HepG2 (cell line): ENCODE measurements around the gene CRIP1. TPM values are rescaled to one million over a fixed set of nuclear protein-coding genes. Genes with fewer than 3 reads are reported as not detected.
A peak's percentile ranks its signal among the peaks of the same experiment; 100 is the strongest.

Experiments
- ATF2 ChIP-seq: sonication (generic); formaldehyde crosslinking; IDR thresholded peaks from 2 replicates; pipeline ENCODE4 v1.4.0; 2020; ENCODE audit warnings: missing genetic modification reagents
- KDM5B ChIP-seq: sonication (generic); formaldehyde crosslinking; IDR thresholded peaks from 2 replicates; pipeline ENCODE4 v1.4.0; 2020; ENCODE audit warnings: missing genetic modification reagents, mild to moderate bottlenecking, borderline replicate concordance
- MED8 ChIP-seq: sonication (generic); formaldehyde crosslinking; IDR thresholded peaks from 2 replicates; pipeline ENCODE4 v1.8.1; 2023; ENCODE audit warnings: mild to moderate bottlenecking, missing genetic modification reagents; ENCODE audit not compliant: insufficient replicate concordance
- MEIS2 ChIP-seq: sonication (generic); formaldehyde crosslinking; IDR thresholded peaks from 2 replicates; pipeline ENCODE4 v1.9.0; 2021; ENCODE audit warnings: mild to moderate bottlenecking, missing genetic modification reagents
- PHF8 ChIP-seq: sonication (generic); formaldehyde crosslinking; IDR thresholded peaks from 2 replicates; pipeline ENCODE4 v1.5.0; 2020; ENCODE audit warnings: missing genetic modification reagents
- PRPF4 ChIP-seq: fragments of 200-400 bp; formaldehyde crosslinking; IDR thresholded peaks from 2 replicates; pipeline ENCODE4 v1.6.1; 2016; ENCODE audit warnings: low read length, low read depth; ENCODE audit not compliant: poor library complexity, severe bottlenecking
- ZBTB43 ChIP-seq: sonication (generic); formaldehyde crosslinking; conservative IDR thresholded peaks from 2 replicates; pipeline ENCODE4 v1.4.0; 2020; ENCODE audit warnings: missing genetic modification reagents
- ZBTB44 ChIP-seq: sonication (generic); formaldehyde crosslinking; IDR thresholded peaks from 2 replicates; pipeline ENCODE4 v1.4.0; 2020; ENCODE audit warnings: missing genetic modification reagents
- ZNF318 ChIP-seq: sonication (generic); formaldehyde crosslinking; IDR thresholded peaks from 2 replicates; pipeline ENCODE4 v1.4.0; 2020; ENCODE audit warnings: mild to moderate bottlenecking, missing genetic modification reagents
- ZNF343 ChIP-seq: sonication (generic); formaldehyde crosslinking; IDR thresholded peaks from 2 replicates; pipeline ENCODE4 v1.4.0; 2020; ENCODE audit warnings: mild to moderate bottlenecking, missing genetic modification reagents
- ZSCAN5A ChIP-seq: sonication (generic); formaldehyde crosslinking; IDR thresholded peaks from 2 replicates; pipeline ENCODE4 v1.8.0; 2022; ENCODE audit warnings: mild to moderate bottlenecking, missing genetic modification reagents, borderline replicate concordance
- polyA plus RNA-seq, 8 experiments: library from polyadenylated mRNA; depleted of rRNA in 3 of 8; stranded (reverse) in 7 of 8; unstranded in 1 of 8; fragments of >200 nt; fragmentation: Illumina TruSeq in 4 of 8; extraction: Trizol in 4 of 8; gene quantifications; 2 replicates each; pipeline versions ENCODE4 v1.2.1 to v1.2.3, GENCODE V29; 2011 to 2016; ENCODE audit warnings: low read depth in 4 of 8, missing spikeins in 1 of 8, mixed read lengths in 1 of 8; ENCODE audit not compliant: insufficient read depth in 1 of 8
- total RNA-seq, 5 experiments: library from RNA; depleted of rRNA; stranded (reverse); fragments of >200 nt; fragmentation: Illumina TruSeq; extraction: Trizol; gene quantifications; 2 replicates each; pipeline ENCODE4 v1.2.3, GENCODE V29; 2016; ENCODE audit warnings: low read depth in 1 of 5

CRIP1 gene
- total and polyA plus RNA-seq, 2 of the 13 experiments (the other 11 are each of a cell fraction or from before 2014, with no cell fraction given), result 53.9 to 59.5 TPM

GRCh38 chr14:105476097-105476830, 10.4 kb upstream of the CRIP1 start (continued):
- no peak for TF ChIP-seq ZNF318 (CRISPR knock-in tag)
- TF ChIP-seq PHF8 (CRISPR knock-in tag), result peak; percentile 69; the same call in 1 of the 2 replicates
- TF ChIP-seq ZBTB43, result 0 out of 2 replicates have a peak, but pooled peaks have one; percentile 44
- peak; percentile 55 for TF ChIP-seq MED8
- no peak for TF ChIP-seq PRPF4
- no peak for TF ChIP-seq ZBTB44
- 0 out of 2 replicates have a peak, but pooled peaks have one; percentile 19 for TF ChIP-seq ATF2 (CRISPR knock-in tag)
- 0 out of 2 replicates have a peak, but pooled peaks have one; percentile 42 for TF ChIP-seq ZSCAN5A (CRISPR knock-in tag)
- TF ChIP-seq ZNF343 (CRISPR knock-in tag), result no peak
- TF ChIP-seq KDM5B, result 0 out of 2 replicates have a peak, but pooled peaks have one; percentile 62
- TF ChIP-seq MEIS2, result peak; percentile 9; the same call in 1 of the 2 replicates
